GM21447 (cell line): ENCODE data around the gene ZDHHC13.

Source experiments
- ATAC-seq: cut with Tn5 transposase; IDR thresholded peaks from one replicate; pipeline ENCODE4 v1.9.1; 2021; ENCODE audit not compliant: unreplicated experiment

The ZDHHC13 gene

DNA sequence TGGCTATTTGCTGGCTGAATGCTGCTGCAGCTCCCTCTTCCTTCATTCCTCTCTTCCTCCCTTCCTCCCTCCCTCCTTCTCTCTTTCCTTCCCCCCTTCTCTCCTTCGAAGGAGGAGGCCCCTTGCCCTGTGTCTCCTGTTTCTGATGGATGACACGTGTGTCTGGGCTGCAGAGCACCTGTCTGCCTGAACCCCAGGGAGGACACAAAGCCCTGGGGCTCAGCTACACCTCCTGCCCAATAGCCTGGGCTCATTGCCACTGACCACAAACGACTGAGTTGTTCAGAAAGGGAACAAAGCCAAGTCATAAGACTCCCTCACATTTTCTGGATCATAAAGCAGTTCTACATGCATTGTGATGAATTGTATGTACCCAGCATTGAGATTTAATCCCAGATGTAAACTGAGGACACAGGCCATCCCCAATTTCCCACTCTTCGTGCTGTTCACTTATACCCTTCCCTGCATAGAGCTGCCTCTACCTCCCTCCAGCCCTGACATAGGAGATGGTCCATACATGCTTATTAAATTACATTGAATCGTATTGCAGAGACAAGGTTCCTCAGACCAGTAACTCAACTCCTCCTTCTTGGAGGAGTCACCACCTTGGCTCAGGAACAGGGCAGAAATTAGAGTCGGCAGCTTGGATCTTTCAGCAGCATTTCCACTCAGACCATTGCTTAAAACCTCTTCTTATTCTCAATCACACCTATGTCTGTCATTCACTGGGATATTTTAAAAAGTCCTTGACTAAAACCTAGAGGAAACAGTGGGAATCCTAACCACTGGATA is 83.6 kb downstream of the ZDHHC13 start:
- no peak for ATAC-seq

GRCh38 chr11:19201737-19202605 is 85.0 kb downstream of the ZDHHC13 start, which contains the start of gene CSRP3:
CSRP3 (minus strand) TSS chr11:19201983; CDS start chr11:19192448, 9,535 bp downstream.
- ATAC-seq: no peak

- no peak for ATAC-seq
Observed at GRCh38 chr11:19204836-19205235, 87.9 kb downstream of the ZDHHC13 start.

- ATAC-seq: no peak
Observed at GRCh38 chr11:19208181-19208580, 91.2 kb downstream of the ZDHHC13 start.

DNA sequence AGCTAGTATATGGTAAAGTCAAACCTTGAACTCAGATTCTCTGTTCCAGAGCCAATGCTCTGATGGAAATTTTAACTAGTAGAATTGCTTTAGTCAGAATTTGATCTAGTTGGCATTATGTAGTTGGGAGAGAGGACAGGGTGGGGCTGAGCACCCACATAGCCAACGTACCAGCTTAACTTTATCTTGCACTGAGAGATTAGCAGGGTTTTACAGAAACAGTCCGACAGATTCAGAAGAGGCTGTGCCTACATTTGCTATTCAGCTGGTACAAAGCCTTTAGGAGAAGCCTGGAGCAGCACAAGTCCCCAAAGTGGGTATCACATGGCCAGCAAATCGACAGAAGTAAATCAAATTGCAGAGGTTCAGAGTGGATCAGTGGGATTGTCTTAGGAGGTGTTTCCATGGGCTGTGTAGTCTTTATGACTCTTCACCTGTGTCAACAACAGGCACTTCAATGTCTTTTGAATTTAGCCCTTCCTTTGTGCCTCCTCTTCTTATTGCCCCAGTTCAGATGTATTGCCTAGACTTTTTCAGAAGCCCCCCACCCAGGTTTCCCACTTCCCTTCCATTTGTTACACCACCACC is 92.1 kb downstream of the ZDHHC13 start:
- no peak for ATAC-seq

DNA sequence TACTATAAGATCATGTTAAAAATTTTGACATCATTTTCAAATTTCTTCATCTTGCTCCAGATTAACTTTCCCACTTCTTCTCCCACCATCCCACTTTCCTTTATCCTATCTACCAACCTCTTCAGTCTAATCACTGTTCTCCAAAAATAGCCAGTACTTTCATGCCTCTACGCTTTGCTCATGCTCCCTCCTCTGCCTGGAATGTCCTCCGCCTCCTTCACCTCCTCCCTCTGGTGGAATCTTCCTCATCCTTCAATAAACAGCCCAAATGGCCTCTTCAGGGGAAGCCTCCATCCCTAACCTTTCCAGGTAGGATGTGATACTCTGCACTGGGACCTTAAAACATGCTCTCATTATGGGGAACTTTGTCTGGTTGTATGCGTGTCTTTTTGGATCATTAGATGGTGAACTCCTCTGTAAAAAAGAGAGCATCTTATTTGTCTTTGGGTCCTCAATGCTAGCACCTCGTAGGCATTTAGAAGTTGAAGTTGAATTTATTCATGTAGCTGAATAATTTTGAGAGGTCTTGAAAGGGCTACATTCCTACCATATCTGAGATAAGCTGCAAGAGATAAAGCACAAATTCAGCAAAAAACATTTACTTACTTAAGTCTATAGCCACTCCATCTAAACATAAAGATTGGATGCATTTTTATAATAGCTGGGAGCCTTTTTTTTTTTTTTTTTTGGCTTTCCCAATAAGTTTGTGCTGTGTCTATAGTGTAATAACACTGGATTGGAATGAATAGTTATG is 92.8 kb downstream of the ZDHHC13 start:
- no peak for ATAC-seq

DNA sequence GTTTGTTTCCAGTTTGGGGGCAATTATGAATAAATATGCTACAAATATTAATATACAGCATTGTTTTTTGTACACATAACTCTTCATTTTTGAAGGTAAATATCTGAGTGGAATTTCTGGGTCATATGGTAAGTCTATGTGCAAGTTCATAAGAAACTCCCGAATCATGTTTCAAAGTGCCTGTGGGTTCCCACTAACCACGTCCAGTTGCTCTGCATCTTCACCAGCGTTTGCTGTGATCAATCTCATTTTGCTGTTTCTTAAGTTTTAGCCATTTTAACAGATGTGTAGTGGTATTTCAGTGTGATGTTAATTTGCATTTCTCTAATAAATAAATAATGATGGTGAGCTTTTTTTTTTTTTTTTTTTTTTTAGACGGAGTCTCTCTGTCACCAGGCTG is 99.1 kb downstream of the ZDHHC13 start:
- ATAC-seq: no peak

DNA sequence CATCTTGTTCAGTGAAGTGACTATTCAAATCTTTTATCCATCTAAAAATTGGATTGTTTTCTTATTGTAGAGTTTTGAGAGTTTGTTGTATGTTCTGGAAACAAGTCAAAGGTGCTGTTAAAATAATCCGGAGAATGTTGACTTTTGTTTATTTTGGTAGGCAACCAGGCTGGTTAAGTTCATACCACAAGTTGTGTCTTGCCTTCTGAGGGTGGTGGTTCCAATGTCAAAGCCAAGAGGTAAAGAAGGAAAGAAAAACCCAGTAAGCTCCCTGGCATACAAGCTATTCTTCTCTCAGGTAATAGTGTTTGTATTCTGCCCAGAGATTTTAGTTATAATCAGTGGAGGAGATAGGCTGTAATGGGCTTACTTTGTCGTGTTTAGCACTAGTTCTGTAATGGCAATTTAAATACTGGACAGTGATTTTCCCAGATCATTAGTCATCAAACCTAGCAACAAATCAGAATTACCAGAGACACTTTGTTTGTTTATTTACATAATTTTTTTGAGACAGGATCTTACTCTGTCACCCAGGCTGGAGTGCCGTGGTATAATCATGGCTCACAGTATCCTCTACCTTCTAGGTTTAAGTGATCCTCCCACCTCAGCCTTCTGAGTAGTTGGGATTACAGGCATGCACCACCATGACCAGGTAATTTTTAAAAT is 99.9 kb downstream of the ZDHHC13 start:
- ATAC-seq: no peak

DNA sequence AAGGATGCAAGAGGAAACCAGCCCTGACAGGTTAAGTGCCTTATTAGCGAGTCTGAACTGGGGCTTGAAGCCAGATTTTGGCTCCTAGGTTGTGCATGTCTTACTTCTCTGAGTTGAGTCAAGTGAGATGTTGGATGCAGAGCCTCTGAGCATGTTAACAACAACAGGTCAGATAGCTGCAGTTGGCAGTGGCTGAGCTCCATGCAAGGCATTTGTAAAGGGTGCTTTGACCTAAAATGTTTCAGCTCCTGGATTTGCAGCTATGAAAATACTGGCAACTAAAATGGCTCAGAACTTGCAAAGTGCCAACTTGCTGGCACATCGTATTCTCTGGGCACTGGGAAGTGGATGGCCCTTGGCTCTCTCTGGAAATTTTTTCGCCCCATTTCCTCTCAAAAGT is 101.2 kb downstream of the ZDHHC13 start:
- ATAC-seq: no peak

DNA sequence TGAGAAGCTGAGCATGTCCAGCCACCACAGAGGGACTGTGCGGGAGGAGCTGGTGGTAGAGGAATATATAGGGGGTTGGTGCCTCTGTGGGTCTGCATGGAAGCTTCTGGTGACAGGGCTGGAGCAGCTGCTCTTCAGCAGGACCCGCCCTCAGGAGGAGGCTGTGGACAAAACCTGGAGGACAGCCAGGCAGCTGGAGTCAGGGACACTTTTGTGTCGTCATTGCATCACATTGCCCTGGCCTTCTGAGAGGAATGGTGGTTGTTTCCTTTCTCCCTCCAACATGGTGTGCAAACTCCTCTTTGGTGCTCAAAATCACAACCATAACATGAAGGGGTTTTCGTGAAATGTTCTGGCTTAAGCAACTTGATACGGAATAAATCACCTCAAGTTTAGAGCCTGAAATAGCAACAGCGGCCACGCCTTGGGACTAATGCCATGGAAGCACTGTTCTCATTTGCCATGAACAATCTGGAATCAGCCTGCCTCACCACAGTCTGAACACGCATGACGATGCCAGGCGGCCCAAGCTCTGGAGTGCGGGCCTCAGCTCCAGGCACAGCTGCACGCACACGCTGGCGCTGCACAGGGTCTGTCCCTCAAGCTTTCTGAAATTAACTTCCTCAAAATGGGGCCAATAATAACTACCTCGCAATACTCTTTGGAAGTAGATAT is 102.0 kb downstream of the ZDHHC13 start:
- ATAC-seq: no peak

GRCh38 chr11:19220903-19221724 is 104.1 kb downstream of the ZDHHC13 start:
- no peak for ATAC-seq

- ATAC-seq: no peak
Observed at GRCh38 chr11:19225123-19225522, 108.2 kb downstream of the ZDHHC13 start.

GRCh38 chr11:19225581-19225980 is 108.6 kb downstream of the ZDHHC13 start:
- ATAC-seq: no peak
